HepG2 (cell line): ENCODE measurements around the gene CCDC7. TPM values are rescaled to one million over a fixed set of nuclear protein-coding genes. Genes with fewer than 3 reads are reported as not detected.

ENCODE experiments used
- ARID3A ChIP-seq: IDR thresholded peaks from 2 replicates; pipeline ENCODE4 v1.6.1; 2012; ENCODE audit warnings: low read depth, low read length, improper control_type of control experiment
- EED ChIP-seq: sonication (generic); formaldehyde crosslinking; IDR thresholded peaks from 2 replicates; pipeline ENCODE4 v1.5.0; 2020; ENCODE audit warnings: mild to moderate bottlenecking, missing genetic modification reagents
- FOXA3 ChIP-seq: IDR thresholded peaks from 2 replicates; pipeline ENCODE4 v1.6.1; 2016; ENCODE audit warnings: missing genetic modification reagents, missing compliant biosample characterization
- HMGXB4 ChIP-seq, 2 experiments: sonication (generic) in 1 of 2; formaldehyde crosslinking in 1 of 2; IDR thresholded peaks; 2 replicates each; pipeline versions ENCODE4 v1.4.0 to v1.6.1; 2018 to 2020; ENCODE audit warnings: missing genetic modification reagents in 2 of 2, borderline replicate concordance in 1 of 2, low read depth in 1 of 2, mild to moderate bottlenecking in 1 of 2, missing biosample characterization in 1 of 2
- HOXA5 ChIP-seq: sonication (generic); formaldehyde crosslinking; IDR thresholded peaks from 2 replicates; pipeline ENCODE4 v1.4.0; 2020; ENCODE audit warnings: missing genetic modification reagents
- KAT7 ChIP-seq: IDR thresholded peaks from 2 replicates; pipeline ENCODE4 v1.6.1; 2018; ENCODE audit warnings: borderline replicate concordance, missing compliant biosample characterization
- NR2F6 ChIP-seq, 2 experiments: IDR thresholded peaks; 2 replicates each; pipeline ENCODE4 v1.6.1; 2016; ENCODE audit warnings: antibody characterized with exemption in 1 of 2, mild to moderate bottlenecking in 1 of 2
- SOX6 ChIP-seq, 2 experiments: fragments of 450-650 bp in 1 of 2; sonication (generic) in 1 of 2; formaldehyde crosslinking in 1 of 2; IDR thresholded peaks; 2 replicates each; pipeline versions ENCODE4 v1.4.0 to v1.6.1; 2017 to 2020; ENCODE audit warnings: antibody characterized with exemption in 1 of 2, mild to moderate bottlenecking in 1 of 2, missing genetic modification reagents in 1 of 2
- ZBTB20 ChIP-seq: sonication (generic); formaldehyde crosslinking; IDR thresholded peaks from 2 replicates; pipeline ENCODE4 v1.8.1; 2023; ENCODE audit warnings: missing genetic modification reagents, low read depth, mild to moderate bottlenecking, borderline replicate concordance
- ZBTB7B ChIP-seq: sonication (generic); formaldehyde crosslinking; IDR thresholded peaks from 2 replicates; pipeline ENCODE4 v1.4.0; 2020; ENCODE audit warnings: missing genetic modification reagents
- ZFP36 ChIP-seq: fragments of 150-350 bp; IDR thresholded peaks from 2 replicates; pipeline ENCODE4 v1.6.1; 2018; ENCODE audit warnings: borderline replicate concordance, low read length, low read depth; ENCODE audit not compliant: partially characterized antibody
- ZKSCAN1 ChIP-seq: fragments of 150-350 bp; IDR thresholded peaks from 2 replicates; pipeline ENCODE4 v1.6.1; 2014; ENCODE audit warnings: low read length
- ZNF260 ChIP-seq: sonication (generic); formaldehyde crosslinking; IDR thresholded peaks from 2 replicates; pipeline ENCODE4 v1.4.0; 2020; ENCODE audit warnings: missing genetic modification reagents, low read depth, mild to moderate bottlenecking, borderline replicate concordance
- polyA plus RNA-seq, 8 experiments: library from polyadenylated mRNA; depleted of rRNA in 3 of 8; stranded (reverse) in 7 of 8; unstranded in 1 of 8; fragments of >200 nt; fragmentation: Illumina TruSeq in 4 of 8; extraction: Trizol in 4 of 8; gene quantifications; 2 replicates each; pipeline versions ENCODE4 v1.2.1 to v1.2.3, GENCODE V29; 2011 to 2016; ENCODE audit warnings: low read depth in 4 of 8, missing spikeins in 1 of 8, mixed read lengths in 1 of 8; ENCODE audit not compliant: insufficient read depth in 1 of 8
- total RNA-seq, 5 experiments: library from RNA; depleted of rRNA; stranded (reverse); fragments of >200 nt; fragmentation: Illumina TruSeq; extraction: Trizol; gene quantifications; 2 replicates each; pipeline ENCODE4 v1.2.3, GENCODE V29; 2016; ENCODE audit warnings: low read depth in 1 of 5
- TF ChIP-seq, protein P1 (sequence below), 2 experiments: fragments of 450-650 bp in 1 of 2; sonication (generic) in 1 of 2; formaldehyde crosslinking in 1 of 2; IDR thresholded peaks; 2 replicates each; pipeline versions ENCODE4 v1.6.1 to v1.8.0; 2016 to 2022; ENCODE audit warnings: antibody characterized with exemption in 1 of 2, mild to moderate bottlenecking in 1 of 2, missing genetic modification reagents in 1 of 2
- TF ChIP-seq, protein P2 (sequence below): sonication (generic); formaldehyde crosslinking; IDR thresholded peaks from 2 replicates; pipeline ENCODE4 v1.9.0; 2021; ENCODE audit warnings: missing genetic modification reagents, borderline replicate concordance

CCDC7 gene
- total and polyA plus RNA-seq, 2 of the 13 experiments (the other 11 are each of a cell fraction or from before 2014, with no cell fraction given), result 0.40 to 1.8 TPM

- TF ChIP-seq, protein P1, sequence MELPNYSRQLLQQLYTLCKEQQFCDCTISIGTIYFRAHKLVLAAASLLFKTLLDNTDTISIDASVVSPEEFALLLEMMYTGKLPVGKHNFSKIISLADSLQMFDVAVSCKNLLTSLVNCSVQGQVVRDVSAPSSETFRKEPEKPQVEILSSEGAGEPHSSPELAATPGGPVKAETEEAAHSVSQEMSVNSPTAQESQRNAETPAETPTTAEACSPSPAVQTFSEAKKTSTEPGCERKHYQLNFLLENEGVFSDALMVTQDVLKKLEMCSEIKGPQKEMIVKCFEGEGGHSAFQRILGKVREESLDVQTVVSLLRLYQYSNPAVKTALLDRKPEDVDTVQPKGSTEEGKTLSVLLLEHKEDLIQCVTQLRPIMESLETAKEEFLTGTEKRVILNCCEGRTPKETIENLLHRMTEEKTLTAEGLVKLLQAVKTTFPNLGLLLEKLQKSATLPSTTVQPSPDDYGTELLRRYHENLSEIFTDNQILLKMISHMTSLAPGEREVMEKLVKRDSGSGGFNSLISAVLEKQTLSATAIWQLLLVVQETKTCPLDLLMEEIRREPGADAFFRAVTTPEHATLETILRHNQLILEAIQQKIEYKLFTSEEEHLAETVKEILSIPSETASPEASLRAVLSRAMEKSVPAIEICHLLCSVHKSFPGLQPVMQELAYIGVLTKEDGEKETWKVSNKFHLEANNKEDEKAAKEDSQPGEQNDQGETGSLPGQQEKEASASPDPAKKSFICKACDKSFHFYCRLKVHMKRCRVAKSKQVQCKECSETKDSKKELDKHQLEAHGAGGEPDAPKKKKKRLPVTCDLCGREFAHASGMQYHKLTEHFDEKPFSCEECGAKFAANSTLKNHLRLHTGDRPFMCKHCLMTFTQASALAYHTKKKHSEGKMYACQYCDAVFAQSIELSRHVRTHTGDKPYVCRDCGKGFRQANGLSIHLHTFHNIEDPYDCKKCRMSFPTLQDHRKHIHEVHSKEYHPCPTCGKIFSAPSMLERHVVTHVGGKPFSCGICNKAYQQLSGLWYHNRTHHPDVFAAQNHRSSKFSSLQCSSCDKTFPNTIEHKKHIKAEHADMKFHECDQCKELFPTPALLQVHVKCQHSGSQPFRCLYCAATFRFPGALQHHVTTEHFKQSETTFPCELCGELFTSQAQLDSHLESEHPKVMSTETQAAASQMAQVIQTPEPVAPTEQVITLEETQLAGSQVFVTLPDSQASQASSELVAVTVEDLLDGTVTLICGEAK (IDR thresholded peaks at IDR 0.05), result no peak
- TF ChIP-seq, protein P1 (CRISPR knock-in tag; IDR thresholded peaks at IDR 0.05), result no peak
- no peak for TF ChIP-seq ZKSCAN1
- TF ChIP-seq ZNF260, result no peak
- TF ChIP-seq HOXA5, result no peak
- TF ChIP-seq SOX6 (IDR thresholded peaks at IDR 0.05), result no peak
- TF ChIP-seq SOX6 (CRISPR knock-in tag; IDR thresholded peaks at IDR 0.05), result no peak
- TF ChIP-seq KAT7 (CRISPR knock-in tag), result no peak
- TF ChIP-seq EED, result no peak
- TF ChIP-seq, protein P2, sequence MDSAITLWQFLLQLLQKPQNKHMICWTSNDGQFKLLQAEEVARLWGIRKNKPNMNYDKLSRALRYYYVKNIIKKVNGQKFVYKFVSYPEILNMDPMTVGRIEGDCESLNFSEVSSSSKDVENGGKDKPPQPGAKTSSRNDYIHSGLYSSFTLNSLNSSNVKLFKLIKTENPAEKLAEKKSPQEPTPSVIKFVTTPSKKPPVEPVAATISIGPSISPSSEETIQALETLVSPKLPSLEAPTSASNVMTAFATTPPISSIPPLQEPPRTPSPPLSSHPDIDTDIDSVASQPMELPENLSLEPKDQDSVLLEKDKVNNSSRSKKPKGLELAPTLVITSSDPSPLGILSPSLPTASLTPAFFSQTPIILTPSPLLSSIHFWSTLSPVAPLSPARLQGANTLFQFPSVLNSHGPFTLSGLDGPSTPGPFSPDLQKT (CRISPR knock-in tag), result no peak
- peak; percentile 22; the same call in 1 of the 2 replicates for TF ChIP-seq ZBTB7B (CRISPR knock-in tag)
- no peak for TF ChIP-seq HMGXB4 (CRISPR knock-in tag; IDR thresholded peaks at IDR 0.05; ENCODE audit: borderline replicate concordance in 1 of 2, low read depth in 1 of 2)
- peak; percentile 50 for TF ChIP-seq FOXA3 (CRISPR knock-in tag)
- TF ChIP-seq ZFP36, result no peak
- TF ChIP-seq NR2F6 (IDR thresholded peaks at IDR 0.05), result peak; percentile 41; the same call in 1 of the 2 replicates
- TF ChIP-seq NR2F6 (CRISPR knock-in tag; IDR thresholded peaks at IDR 0.05), result peak; percentile 46; the same call in 1 of the 2 replicates
- no peak for TF ChIP-seq ARID3A
- no peak for TF ChIP-seq ZBTB20 (CRISPR knock-in tag)
Measured at GRCh38 chr10:32501906-32502305, 56.0 kb downstream of the CCDC7 start (continued).
